Psoas muscle (tissue), 8 donors: Measurements from ENCODE around the gene TMEM158. TPM values are rescaled to one million over a fixed set of nuclear protein-coding genes. Genes with fewer than 3 reads are reported as not detected.

ENCODE experiments used
- ATAC-seq, 4 donors: fragments of 200-7000 bp; cut with Tn5 transposase; one replicate each; pipeline ENCODE4 v1.9.1; 2020; ENCODE audit warnings: moderate library complexity in 3 of 4, mild to moderate bottlenecking in 2 of 4
- DNase-seq, 2 donors: peaks; one replicate each; pipeline ENCODE4 v3.0.0-alpha.2; 2020
- H3K27ac ChIP-seq: fragments of 200-600 bp; one replicate; pipeline ENCODE4 v1.8.0; 2022
- H3K27me3 ChIP-seq, 3 donors: fragments of 200-600 bp in 1 of 3; one replicate each; pipeline versions ENCODE4 v1.6.1 to v1.8.0; 2013 to 2022; ENCODE audit warnings: low read length in 2 of 3, mild to moderate bottlenecking in 2 of 3, moderate library complexity in 1 of 3; ENCODE audit not compliant: insufficient read depth in 3 of 3
- H3K36me3 ChIP-seq, 2 donors: fragments of 200-600 bp in 1 of 2; one replicate each; pipeline versions ENCODE4 v1.6.1 to v1.8.0; 2013 to 2022; ENCODE audit warnings: low read depth in 1 of 2, mild to moderate bottlenecking in 1 of 2, moderate library complexity in 1 of 2; ENCODE audit not compliant: insufficient read depth in 1 of 2
- H3K4me1 ChIP-seq: fragments of 200-600 bp; one replicate; pipeline ENCODE4 v1.8.0; 2022
- H3K4me3 ChIP-seq: fragments of 200-600 bp; one replicate; pipeline ENCODE4 v1.8.0; 2022; ENCODE audit warnings: mild to moderate bottlenecking
- H3K9me3 ChIP-seq: fragments of 200-600 bp; one replicate; pipeline ENCODE4 v1.8.0; 2022
- CTCF ChIP-seq: fragments of 200-600 bp; IDR thresholded peaks from one replicate; pipeline ENCODE4 v1.8.0; 2022; ENCODE audit warnings: antibody characterized with exemption
- WGBS, 3 donors: extraction: QIAGEN DNeasy Blood & Tissue Kit; methylation state at CpG; one replicate each; pipeline versions ENCODE4 v1.1.6 to v1.1.7; 2013; 5-methylcytosine and 5-hydroxymethylcytosine counted together
- intact Hi-C, 2 donors: fragments of 100-400 bp; cut with DNase I; formaldehyde crosslinking; loops; one replicate each; pipeline versions ENCODE4 v1.11.0 to v1.14.2; 2022
- polyA plus RNA-seq, 3 donors: library from polyadenylated mRNA; stranded (reverse); fragments of 200-250 nt; gene quantifications; one replicate each; pipeline ENCODE4 v1.2.3, GENCODE V29; 2013
- total RNA-seq, 4 donors: library from RNA; stranded (reverse); fragmentation: NEBNext Ultra II Directional in 2 of 4; extraction: Animal tissue kit (Norgen Biotek cat#: 25700) in 2 of 4; gene quantifications; one replicate each; pipeline versions ENCODE4 v1.2.1 to v1.2.4, GENCODE V29; 2021 to 2023
- donor health status: healthy with polysubstance abuse.
- donor health status: DM: no; HTN: no; CAD: no; lungs with moderate emphysema.
- donor health status: Bipolar disorder and iron deficiency.
- donor health status: healthy.
- donor health status: DM: yes; HTN: yes; CAD: no.
- donor health status: DM: no; HTN: no; CAD: no.
- donor health status: DM: no; HTN: no; CAD: no.
- donor health status: DM: yes; HTN: yes; CAD: no.

The TMEM158 gene
- total and polyA plus RNA-seq, 7 donors, result 0.48 to 15.7 (median 1.6) TPM

GRCh38 chr3:45185461-45185860 is 40.6 kb downstream of the TMEM158 start:
- Histone ChIP-seq H3K4me1 (peaks cover 14% of the 10 kb centered on the region), H3K4me3 (no peak overlapping the region), H3K27ac (no peak overlapping the region), H3K27me3 (peaks cover 0 to 3% (median 0%) of the 10 kb centered on the region in 3 donors), H3K36me3 (no peaks in the 10 kb centered on the region), H3K9me3 (no peaks in the 10 kb centered on the region)
- no peak for TF ChIP-seq CTCF
- intact Hi-C loops, result no loop called here
- DNase-seq, result no peak
- ATAC-seq, result no peak
- 91 to 97% (median 97%) methylated on average over 5 of the region's 5 CpGs for WGBS, 3 donors

- DNase-seq, result no peak
- WGBS, 3 donors, result 91 to 100% (median 96%) methylated on average over 2 of the region's 2 CpGs
- no peaks in the 10 kb centered on the region for H3K9me3 ChIP-seq
- no peak overlapping the region for H3K4me3 ChIP-seq
- no peak for ATAC-seq
- TF ChIP-seq CTCF, result no peak
- H3K4me1 ChIP-seq, result peaks cover 14% of the 10 kb centered on the region
- intact Hi-C loops, result no loop called here
- peaks cover 0 to 3% (median 0%) of the 10 kb centered on the region in 3 donors for H3K27me3 ChIP-seq
- H3K27ac ChIP-seq, result no peak overlapping the region
- no peaks in the 10 kb centered on the region for H3K36me3 ChIP-seq
Measured at GRCh38 chr3:45185052-45185451, 41.0 kb downstream of the TMEM158 start.

- H3K27me3 ChIP-seq, result peaks cover 0 to 3% (median 0%) of the 10 kb centered on the region in 3 donors
- no peaks in the 10 kb centered on the region for H3K9me3 ChIP-seq
- no peaks in the 10 kb centered on the region for H3K36me3 ChIP-seq
- TF ChIP-seq CTCF, result no peak
- ATAC-seq, result no peak
- H3K4me3 ChIP-seq, result no peak overlapping the region
- H3K27ac ChIP-seq, result peak overlapping the region; percentile 72
- intact Hi-C loops, result loop anchor here in 1 of 2 donors (2.0 kb wide), 1 partner anchor 59 kb away; no protein-coding TSS in a partner anchor
- H3K4me1 ChIP-seq, result peaks cover 16% of the 10 kb centered on the region
- DNase-seq, result no peak
- WGBS, 3 donors, result 81 to 86% (median 85%) methylated on average over 7 of the region's 7 CpGs
Measured at GRCh38 chr3:45183872-45184262, 42.2 kb downstream of the TMEM158 start.

GRCh38 chr3:45182915-45183871 is 42.9 kb downstream of the TMEM158 start:
- ATAC-seq, result peak; percentile 69 to 88 (median 80)
- peak overlapping the region; percentile 72 for H3K27ac ChIP-seq
- H3K4me1 ChIP-seq, result peaks cover 18% of the 10 kb centered on the region
- H3K36me3 ChIP-seq, result no peaks in the 10 kb centered on the region
- H3K27me3 ChIP-seq, result peaks cover 0 to 3% (median 0%) of the 10 kb centered on the region in 3 donors
- no peaks in the 10 kb centered on the region for H3K9me3 ChIP-seq
- intact Hi-C loops, result loop anchor here in 1 of 2 donors (2.0 kb wide), 1 partner anchor 58 kb away; no protein-coding TSS in a partner anchor
- peak in 1 of 2 donors; percentile 31 for DNase-seq
- WGBS, 3 donors, result 31 to 36% (median 35%) methylated on average over 7 of the region's 7 CpGs
- H3K4me3 ChIP-seq, result no peak overlapping the region
- no peak for TF ChIP-seq CTCF
